Adipocyte (in vitro differentiated cells): ENCODE measurements around the gene SOX5.
"Not testable (repeated sequence)": the region's sequence is repeated elsewhere in the genome, so short reads cannot be mapped to it uniquely, and the experiment has no call there.

Experiments
- DNase-seq: peaks from one replicate; pipeline ENCODE4 v3.0.0-alpha.2; 2015; ENCODE audit warnings: low read depth
- H3K27me3 ChIP-seq: replicated peaks from 2 replicates; pipeline ENCODE4 v1.7.0; 2013; ENCODE audit warnings: mild to moderate bottlenecking, low read length, moderate library complexity; ENCODE audit not compliant: control insufficient read depth, insufficient read depth
- H3K36me3 ChIP-seq: 2 replicates; pipeline ENCODE4 v1.7.0; 2013; ENCODE audit warnings: low read length, mild to moderate bottlenecking, moderate library complexity; ENCODE audit not compliant: control insufficient read depth, insufficient read depth, severe bottlenecking
- H3K4me1 ChIP-seq: 2 replicates; pipeline ENCODE4 v1.7.0; 2013; ENCODE audit warnings: mild to moderate bottlenecking, low read length, moderate library complexity; ENCODE audit not compliant: control insufficient read depth, insufficient read depth
- H3K4me3 ChIP-seq: 2 replicates; pipeline ENCODE4 v1.7.0; 2013; ENCODE audit warnings: mild to moderate bottlenecking, low read length, moderate library complexity
- H3K9ac ChIP-seq: 2 replicates; pipeline ENCODE4 v1.7.0; 2013; ENCODE audit warnings: mild to moderate bottlenecking, low read length, moderate library complexity
- H3K9me3 ChIP-seq: 2 replicates; pipeline ENCODE4 v1.7.0; 2013; ENCODE audit warnings: mild to moderate bottlenecking, low read length, moderate library complexity; ENCODE audit not compliant: control insufficient read depth

SOX5 gene

DNA sequence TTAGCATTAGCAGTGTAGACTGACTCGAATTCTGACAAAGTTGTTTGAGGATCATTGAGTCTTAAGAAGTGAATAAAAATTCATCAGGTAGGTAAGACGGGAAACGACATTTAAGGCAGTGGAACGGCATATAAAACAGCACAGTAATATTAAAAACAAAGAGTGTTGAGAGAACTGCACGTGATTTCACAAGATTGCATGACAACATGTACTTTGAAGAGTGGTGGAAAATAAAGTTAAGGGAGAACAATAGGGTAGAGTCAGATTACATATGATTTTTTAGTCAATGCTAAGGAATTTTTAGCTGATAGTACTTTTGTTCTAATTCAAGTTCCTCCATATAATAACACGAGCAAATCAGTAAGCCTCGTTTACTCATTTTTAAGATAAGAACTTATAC, 115.4 kb downstream of the SOX5 start:
- no peak for DNase-seq
- no peak overlapping the region for H3K4me3 ChIP-seq
- no peak overlapping the region for H3K9ac ChIP-seq
- H3K36me3 ChIP-seq = no peaks in the 10 kb centered on the region
- no peaks in the 10 kb centered on the region for H3K4me1 ChIP-seq
- no peaks in the 10 kb centered on the region for H3K27me3 ChIP-seq
- H3K9me3 ChIP-seq = no peaks in the 10 kb centered on the region

DNA sequence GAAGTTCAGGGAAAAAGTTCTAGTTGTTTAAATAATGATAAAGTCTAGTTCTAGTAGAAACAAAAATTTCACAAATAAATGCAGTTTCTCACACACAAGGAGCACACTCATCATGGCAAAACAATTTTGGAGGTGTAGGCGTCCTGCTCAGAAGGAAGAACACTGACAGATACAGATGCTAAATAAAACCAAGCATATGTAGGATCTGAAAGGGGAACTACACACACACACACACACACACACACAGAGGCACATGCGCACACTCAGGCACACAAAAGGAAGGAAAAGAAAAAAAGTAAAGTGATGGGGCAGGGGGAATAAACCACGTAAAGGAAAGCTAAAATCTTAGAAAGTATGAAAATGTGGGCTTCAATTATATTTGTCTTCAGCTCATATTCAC, 117.7 kb downstream of the SOX5 start:
- Histone ChIP-seq H3K27me3 (no peaks in the 10 kb centered on the region), H3K9ac (no peak overlapping the region), H3K4me1 (no peaks in the 10 kb centered on the region), H3K9me3 (no peaks in the 10 kb centered on the region), H3K4me3 (no peak overlapping the region), H3K36me3 (no peaks in the 10 kb centered on the region)
- DNase-seq = no peak

DNA sequence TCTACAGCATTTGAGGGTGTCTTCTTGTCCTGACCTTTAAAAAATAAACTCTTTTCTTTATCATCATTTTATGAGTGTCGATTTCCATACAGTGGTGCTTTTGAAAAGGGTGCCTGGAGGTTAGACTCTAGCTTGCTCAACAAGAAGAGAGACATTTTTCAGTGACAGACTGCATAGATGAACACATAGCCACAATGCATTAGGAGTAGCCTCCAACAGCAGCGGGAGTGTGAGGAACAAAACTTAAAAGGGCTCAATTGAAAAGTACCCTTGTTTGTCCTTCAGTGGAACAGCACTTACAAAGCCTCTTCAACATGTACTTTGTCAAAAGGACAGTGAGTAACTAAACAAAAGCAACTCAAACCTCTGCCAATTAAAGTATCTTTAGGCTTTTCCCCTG, 119.3 kb downstream of the SOX5 start:
- H3K36me3 ChIP-seq = no peaks in the 10 kb centered on the region
- H3K27me3 ChIP-seq = no peaks in the 10 kb centered on the region
- no peaks in the 10 kb centered on the region for H3K9me3 ChIP-seq
- H3K4me1 ChIP-seq = no peaks in the 10 kb centered on the region
- no peak for DNase-seq
- H3K9ac ChIP-seq = no peak overlapping the region
- H3K4me3 ChIP-seq = no peak overlapping the region

DNA sequence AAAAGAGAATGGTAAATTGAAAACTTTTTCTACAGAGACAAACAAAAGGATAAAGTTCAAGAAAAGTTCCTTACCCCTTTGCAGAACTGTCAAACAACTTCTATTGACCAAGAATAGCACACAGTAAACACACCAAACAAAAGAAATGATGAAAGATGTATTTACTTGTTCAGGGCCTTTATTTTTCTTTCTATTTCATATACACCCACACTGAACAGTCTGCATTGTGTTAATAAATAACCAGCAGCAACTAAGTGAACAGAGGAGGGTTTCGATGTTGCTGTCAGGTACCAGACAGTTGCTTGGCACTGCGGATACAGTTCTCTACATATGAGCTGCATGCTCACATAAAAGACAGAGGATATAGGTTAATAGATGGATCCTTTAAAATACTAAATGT, 122.1 kb downstream of the SOX5 start:
- no peaks in the 10 kb centered on the region for H3K36me3 ChIP-seq
- DNase-seq = no peak
- H3K9ac ChIP-seq = no peak overlapping the region
- no peak overlapping the region for H3K4me3 ChIP-seq
- H3K27me3 ChIP-seq = no peaks in the 10 kb centered on the region
- no peaks in the 10 kb centered on the region for H3K4me1 ChIP-seq
- peaks cover 5% of the 10 kb centered on the region for H3K9me3 ChIP-seq

DNA sequence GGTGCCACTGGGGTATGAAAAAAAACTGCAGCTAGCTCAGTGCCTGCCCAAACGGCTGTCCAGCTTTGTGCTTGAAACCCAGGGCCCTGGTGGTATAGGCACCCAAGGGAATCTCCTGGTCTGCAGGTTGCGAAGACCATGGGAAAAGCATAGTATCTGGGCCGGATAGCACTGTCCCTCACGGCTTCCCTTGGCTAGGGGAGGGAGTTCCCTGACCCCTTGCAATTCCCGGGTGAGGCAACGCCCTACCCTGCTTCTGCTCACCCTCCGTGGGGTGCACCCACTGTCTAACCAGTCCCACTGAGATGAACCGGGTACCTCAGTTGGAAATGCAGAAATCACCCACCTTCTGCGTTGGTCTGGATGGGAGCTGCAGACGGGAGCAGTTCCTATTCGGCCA, 124.3 kb downstream of the SOX5 start:
- H3K9ac ChIP-seq, H3K36me3 ChIP-seq, H3K27me3 ChIP-seq, DNase-seq, H3K4me3 ChIP-seq, H3K9me3 ChIP-seq, H3K4me1 ChIP-seq: not testable (repeated sequence)

DNA sequence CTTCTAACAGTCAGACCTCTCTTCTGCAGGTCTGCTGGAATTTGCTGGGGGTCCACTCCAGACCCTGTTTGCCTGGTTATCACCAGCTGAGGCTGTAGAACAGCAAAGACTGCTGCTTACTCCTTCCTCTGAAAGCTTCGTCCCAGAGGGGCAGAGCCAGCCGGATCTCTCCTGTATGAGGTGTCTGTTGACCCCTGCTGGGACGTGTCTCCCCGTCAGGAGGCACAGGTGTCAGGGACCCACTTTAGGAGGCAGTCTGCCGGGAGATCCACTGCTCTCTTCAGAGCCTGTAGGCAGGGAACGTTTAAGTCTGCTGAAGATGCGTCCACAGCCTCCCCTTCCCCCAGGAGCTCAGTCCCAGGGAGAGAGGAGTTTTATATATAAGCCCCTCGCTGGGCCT, 125.1 kb downstream of the SOX5 start:
- no peak for DNase-seq
- no peak overlapping the region for H3K9ac ChIP-seq
- peaks cover 5% of the 10 kb centered on the region for H3K9me3 ChIP-seq
- H3K27me3 ChIP-seq = no peaks in the 10 kb centered on the region
- H3K4me3 ChIP-seq = no peak overlapping the region
- no peaks in the 10 kb centered on the region for H3K36me3 ChIP-seq
- no peaks in the 10 kb centered on the region for H3K4me1 ChIP-seq

DNA sequence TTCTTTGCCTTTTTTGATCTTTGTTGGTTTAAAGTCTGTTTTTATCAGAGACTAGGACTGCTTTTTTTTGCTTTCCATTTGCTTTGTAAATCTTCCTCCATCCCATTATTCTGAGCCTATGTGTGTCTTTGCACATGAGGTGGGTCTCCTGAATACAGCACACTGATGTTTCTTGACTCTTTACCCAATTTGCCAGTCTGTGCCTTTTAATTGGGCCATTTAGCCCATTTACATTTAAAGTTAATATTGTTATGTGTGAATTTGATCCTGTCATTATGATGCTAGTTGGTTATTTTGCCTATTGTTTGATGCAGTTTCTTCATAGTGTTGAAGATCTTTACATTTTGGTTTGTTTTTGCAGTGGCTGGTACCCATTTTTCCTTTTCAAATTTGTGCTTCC, 126.6 kb downstream of the SOX5 start:
- H3K9me3 ChIP-seq, H3K27me3 ChIP-seq, H3K9ac ChIP-seq, DNase-seq, H3K4me1 ChIP-seq, H3K36me3 ChIP-seq, H3K4me3 ChIP-seq: not testable (repeated sequence)

DNA sequence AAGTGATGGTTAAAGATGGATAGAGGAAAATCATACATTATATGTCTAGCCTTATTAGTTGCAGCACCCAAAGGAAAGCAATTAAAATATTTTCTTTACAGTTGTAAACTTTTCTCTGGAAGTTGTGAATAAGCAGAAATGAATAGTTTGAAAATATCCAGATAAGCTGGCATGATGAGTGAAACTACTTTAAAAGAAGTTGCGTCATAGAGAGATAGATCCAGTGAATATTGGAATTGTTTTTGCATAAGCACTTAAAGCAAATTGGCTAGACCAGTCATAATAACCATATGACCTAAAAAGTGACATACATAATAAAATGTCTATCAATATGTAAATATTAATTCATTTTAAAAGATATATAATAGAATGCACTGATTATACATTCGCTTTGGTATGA, 132.1 kb downstream of the SOX5 start:
- H3K9me3 ChIP-seq = no peaks in the 10 kb centered on the region
- DNase-seq = no peak
- H3K9ac ChIP-seq = no peak overlapping the region
- H3K27me3 ChIP-seq = no peaks in the 10 kb centered on the region
- H3K4me1 ChIP-seq = no peaks in the 10 kb centered on the region
- H3K4me3 ChIP-seq = no peak overlapping the region
- no peaks in the 10 kb centered on the region for H3K36me3 ChIP-seq

DNA sequence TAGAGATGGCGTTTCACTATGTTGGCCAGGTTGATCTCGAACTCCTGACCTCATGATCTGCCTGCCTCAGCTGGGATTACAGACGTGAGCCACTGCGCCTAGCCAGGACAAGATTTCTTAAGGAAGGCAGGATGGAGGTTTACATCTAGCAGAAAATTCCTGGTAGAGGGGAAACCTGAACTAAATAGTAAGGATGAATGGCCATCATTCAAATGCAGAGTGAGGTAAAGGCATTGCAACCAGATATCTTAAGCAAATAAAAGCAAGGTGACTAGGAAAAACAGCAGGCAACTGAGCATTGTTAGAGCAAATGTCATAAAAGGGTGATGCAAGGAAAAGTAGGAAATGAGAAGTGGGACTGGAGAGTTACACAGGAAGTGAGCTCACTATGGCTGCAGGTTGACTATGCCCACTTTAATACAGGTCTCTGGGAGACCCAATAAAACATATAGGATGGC, 133.0 kb downstream of the SOX5 start:
- no peak for DNase-seq

DNA sequence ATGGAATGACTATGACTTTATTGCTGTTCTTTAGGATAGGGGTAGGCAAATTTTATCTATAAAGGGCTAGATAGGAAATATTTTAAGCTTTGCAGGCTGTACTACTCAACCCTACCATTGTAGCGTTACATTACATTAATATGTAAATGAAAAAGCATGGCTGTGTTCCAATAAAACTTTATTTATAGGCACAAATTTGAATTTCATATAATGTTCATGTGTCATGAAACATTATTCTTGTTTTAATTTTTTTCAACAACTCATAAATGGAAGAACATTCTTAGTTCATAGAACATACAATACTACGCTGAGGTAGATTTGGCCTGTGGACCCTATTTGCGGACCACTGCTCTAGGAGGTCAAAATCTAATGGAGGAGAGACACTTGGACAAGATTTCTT, 133.7 kb downstream of the SOX5 start:
- DNase-seq = no peak
- H3K9me3 ChIP-seq = no peaks in the 10 kb centered on the region
- H3K4me1 ChIP-seq = no peaks in the 10 kb centered on the region
- no peak overlapping the region for H3K4me3 ChIP-seq
- no peaks in the 10 kb centered on the region for H3K27me3 ChIP-seq
- no peaks in the 10 kb centered on the region for H3K36me3 ChIP-seq
- H3K9ac ChIP-seq = no peak overlapping the region

More for the DNA sequence above, 133.0 kb downstream of the SOX5 start:
- Histone ChIP-seq H3K4me3 (no peak overlapping the region), H3K9ac (no peak overlapping the region), H3K27me3 (no peaks in the 10 kb centered on the region), H3K9me3 (no peaks in the 10 kb centered on the region), H3K36me3 (no peaks in the 10 kb centered on the region), H3K4me1 (no peaks in the 10 kb centered on the region)

DNA sequence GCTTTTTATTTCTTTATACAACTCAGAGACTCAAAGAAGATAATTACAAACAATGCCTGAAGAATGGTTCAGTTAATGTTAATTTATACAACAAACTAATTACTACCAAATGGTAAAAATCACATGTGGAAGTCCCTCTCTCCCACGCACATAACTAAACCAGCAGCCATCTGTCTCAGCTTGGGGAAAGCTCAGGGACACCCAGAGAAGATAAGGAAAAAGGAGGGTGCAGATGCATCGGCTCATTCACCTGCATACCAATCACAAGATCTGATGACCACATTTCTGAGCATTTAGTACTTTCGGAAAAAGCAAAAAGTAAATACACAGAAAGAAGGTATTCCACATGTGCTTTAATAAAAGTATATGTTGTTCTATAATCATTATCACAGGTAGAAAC, 136.3 kb downstream of the SOX5 start:
- no peaks in the 10 kb centered on the region for H3K36me3 ChIP-seq

DNA sequence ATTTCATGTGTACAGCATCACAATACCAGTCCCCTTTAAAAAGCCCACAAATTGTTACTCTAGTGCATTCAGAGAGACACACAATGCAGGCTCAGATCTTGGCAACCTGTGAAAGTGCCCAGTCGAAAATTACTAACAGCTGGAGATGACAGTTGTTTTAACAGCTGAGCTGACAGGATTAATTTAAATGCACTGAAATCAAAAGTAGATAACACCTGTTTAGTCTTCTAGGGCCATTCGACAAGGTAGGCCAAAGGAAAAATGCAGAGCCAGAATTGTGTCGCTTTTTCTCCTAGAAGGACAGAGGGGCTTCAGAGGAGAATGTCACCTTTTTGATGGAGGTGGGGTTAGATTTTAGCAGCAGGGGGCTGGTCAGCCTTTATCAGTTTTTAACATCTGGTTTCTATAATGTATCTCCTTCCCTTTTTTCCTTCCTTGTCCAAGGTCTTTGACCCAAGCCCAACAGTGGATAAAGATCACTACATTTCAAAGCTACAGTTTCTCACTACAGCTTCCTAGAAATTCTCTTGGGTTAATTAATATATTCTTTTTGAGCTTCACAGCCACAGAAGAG, 139.1 kb downstream of the SOX5 start:
- no peaks in the 10 kb centered on the region for H3K27me3 ChIP-seq
- DNase-seq = no peak
- H3K4me1 ChIP-seq = no peaks in the 10 kb centered on the region
- no peak overlapping the region for H3K4me3 ChIP-seq
- no peaks in the 10 kb centered on the region for H3K9me3 ChIP-seq
- H3K9ac ChIP-seq = no peak overlapping the region
- no peaks in the 10 kb centered on the region for H3K36me3 ChIP-seq

More for the DNA sequence above, 136.3 kb downstream of the SOX5 start:
- Histone ChIP-seq H3K4me3 (no peak overlapping the region), H3K27me3 (no peaks in the 10 kb centered on the region), H3K9ac (no peak overlapping the region), H3K9me3 (no peaks in the 10 kb centered on the region), H3K4me1 (no peaks in the 10 kb centered on the region)
- DNase-seq = no peak
